ENCODE measurements around the gene MB.

The MB gene

DNA sequence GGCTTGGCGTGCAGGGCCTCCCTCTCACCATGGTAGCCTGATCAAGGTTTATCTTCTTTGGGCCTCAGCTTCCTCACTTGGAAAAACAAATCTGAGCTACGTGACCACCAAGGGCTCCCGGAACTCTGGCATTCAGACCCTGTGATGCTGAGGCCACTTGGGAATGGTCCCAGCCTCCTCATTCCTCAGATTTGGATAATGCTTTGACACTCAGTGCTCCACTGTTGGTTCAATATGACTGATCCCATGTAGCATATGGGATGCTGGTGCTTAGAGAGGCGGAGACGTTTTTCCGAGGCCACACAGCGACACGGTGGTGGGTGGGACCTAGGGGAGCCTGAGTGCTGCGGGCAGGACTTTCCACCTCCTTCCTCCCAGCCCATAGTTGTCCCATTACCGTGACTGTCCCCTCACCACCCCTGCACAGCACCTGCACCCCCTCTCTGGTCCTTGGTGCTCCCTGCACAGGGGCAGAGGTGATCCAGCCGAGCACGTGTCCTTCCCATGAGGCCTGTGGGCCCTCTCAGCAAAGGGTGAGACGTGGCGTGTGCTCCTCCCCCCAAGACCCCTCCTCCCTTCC is 23.1 kb downstream of the MB start:
- DNase-seq (ENCODE audit: low spot score): no peak

DNA sequence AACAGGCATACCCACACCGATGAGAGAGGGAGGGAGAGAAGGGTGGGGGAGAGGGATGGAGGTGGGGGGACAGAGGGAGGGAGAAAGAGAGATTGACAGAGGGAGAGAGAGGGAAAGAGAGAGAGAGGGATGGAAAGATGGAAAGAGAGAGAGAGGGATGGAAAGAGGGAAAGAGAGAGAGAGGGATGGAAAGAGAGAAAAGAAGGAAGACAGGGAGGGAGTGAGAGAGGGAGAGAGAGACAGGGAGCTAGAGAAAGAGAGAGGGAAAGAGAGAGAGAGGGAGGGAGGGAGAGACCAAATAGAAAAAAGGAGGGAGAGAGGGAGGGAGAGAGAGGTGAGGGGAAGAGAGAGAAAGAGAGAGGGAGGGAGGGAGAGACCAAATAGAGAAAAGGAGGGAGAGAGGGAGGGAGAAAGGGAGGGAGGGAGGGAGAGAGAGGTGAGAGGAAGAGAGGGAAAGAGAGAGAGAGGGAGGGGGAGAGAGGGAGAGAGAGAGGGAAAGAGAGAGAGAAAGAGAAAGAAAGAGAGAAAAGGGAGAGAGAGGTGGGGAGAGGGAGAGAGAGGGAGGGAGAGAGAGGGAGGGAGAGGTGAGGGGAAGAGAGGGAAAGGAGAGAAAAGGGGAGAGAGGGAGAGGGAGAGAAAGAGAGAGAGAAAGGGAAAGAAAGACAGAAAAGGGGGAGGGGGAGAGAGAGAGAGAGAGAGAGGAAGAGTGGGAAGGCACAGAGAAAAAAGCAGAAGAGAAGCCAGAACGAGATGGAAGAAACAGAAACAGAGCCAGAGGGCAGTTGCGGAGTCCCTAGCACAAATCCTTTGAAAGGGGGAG is 23.8 kb downstream of the MB start:
- DNase-seq (ENCODE audit: low spot score): no peak

DNA sequence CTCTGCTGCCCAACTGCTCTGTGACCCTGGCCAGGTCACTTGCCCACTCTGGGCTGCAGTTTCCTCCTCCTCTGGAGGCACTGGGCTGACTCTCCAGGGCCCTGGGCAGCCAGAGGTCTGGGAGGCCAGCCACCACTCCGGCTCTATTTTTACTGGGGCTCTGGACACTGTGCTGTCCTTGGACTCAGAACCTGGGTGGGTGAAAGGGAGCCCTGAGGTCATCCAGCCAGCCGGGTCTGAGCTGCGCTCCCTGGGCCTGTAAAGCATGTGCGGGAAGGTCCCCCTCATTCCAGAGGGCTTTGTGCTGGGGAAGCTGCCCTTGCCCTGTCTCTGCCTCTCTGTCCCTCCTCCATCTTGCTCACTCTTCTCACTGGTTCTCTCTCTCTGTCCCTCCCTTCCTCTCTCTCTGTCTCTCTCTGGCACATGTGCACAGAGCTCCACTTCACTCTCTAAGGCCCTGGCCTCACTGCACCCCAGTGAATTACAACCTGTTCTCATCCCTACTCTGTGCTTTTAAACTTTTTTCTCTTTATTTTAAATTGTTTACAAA is 24.6 kb downstream of the MB start:
- DNase-seq (ENCODE audit: low spot score): no peak

DNA sequence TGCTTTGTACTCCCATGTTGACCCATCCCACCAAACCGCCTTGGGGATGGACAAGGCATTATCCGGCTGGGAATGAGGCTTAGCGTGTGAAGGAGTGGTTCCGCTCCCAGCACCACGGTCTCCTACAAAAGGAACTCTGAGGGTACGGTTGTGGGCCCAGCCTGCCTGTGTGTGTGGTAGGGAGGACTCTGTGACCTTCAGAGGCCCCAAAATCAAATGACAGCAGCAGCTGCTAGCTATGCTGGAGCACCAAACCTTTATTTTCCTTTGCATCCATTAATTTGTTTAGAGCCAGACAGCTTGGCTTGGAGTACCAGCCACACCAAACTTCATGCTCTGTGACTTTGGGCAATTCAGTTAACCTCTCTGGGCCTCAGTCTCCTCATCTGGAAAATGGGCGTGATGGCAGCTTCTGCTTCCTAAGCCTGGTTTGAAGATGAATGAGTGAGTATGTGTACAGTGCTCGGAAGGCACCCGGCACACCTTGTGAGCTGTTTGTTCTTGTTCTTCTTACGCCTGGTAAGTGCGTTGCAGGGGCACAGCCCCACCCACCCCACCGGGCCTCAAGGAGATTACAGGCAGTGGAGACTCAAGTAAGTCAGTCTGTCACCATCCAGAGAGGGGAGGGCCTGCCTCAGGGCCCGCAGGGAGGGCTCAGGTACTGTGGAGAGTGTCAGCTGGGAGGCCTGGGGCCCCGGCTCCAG is 25.3 kb downstream of the MB start:
- no peak for DNase-seq (ENCODE audit: low spot score)

DNA sequence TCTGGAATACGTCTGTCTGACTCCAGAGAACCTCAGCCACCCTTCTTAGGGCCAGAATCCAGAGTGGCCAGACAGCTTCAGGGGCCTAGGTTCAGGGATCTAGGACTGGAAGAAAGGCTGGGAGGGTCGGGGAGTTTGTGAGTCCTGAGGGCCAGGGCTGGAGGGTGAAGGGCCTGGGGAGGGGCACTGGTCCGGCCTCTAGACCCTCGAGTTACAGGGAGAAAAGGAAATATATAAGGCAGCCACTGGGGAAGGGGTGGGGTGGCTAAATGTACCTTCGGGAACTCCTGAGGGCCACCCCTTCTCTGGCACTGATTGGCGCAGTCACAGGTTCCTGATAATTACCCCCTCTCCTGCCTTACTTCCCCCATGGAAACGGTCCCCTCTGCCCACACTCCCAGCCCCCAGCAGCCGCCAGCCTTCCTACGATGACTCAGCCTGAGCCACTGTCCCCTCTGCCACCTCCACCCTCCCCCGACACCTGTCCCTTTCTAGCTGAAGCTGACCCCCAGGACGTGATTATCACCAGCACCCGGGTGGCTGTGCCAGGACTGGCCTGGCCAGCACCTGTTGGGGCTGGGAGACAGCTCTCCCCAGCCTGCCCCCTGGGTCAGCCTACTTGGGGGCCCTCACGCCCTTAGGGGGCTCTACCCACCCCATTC is 26.4 kb downstream of the MB start:
- no peak for DNase-seq (ENCODE audit: low spot score)

DNA sequence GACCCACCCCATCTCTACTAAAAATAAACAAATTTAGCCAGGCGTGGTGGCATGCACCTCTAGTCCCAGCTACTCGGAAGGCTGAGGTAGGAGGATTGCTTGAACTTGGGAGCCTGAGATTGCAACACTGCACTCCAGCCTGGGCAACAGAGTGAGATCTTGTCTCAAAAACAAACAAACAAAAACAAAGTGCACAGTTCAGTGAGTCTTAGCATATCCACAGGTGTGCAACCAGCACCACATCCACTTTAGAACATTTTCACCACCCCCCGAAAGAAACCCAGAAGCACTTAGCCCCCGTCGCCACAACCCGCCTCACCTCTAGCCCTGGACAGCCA is 27.4 kb downstream of the MB start:
- no peak for DNase-seq (ENCODE audit: low spot score)

DNA sequence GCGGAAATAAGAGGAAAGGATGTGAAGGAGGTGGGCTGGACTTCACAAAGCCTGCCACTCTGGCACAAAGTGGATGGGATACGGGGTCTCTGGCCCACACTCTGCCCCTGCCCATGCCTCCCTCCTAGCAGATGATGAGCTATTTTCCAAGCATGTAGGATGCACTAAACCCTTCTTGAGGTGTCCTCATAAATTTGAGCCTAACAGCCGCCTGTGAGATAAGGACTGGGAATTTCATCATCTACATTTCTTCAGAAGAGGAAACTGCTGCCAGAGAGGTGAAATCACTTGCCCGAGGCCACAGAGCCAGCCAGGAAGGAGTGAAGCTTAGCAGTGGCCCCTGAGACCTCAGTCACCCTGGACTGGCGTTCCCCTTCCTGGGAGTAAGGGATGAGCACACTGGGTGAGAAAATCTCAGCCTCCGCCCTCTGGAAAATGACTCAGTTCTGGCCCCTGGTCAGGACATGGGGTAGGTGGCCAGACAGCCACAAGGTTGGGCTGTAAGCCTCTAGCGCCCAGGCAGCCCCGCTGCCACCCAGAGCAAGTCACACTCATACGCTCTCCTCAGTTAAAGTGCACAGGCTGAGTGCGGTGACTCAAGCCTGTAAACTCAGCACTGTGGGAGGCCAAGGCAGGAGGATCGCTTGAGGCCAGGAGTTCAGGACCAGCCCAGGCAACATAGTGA is 27.9 kb downstream of the MB start:
- DNase-seq (ENCODE audit: low spot score): no peak

DNA sequence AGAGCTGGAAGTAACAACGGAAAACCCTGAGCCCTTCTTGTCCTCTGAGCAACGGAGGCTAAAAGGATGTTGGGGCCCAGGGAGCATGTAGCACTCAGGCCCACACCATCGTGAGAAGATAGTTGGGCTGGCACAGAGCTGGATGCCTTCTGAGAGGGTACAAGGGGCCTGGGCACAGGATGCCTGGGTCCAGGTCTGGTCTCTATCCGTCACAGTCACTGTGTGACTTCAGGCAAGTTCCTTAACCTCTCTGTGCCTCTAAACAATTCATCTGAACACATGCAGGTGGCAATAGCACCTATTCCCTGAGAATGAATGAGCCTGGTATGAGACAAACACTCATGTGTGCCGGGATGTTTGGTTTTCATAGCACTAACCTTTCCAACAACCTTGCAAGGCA is 29.2 kb downstream of the MB start:
- no peak for DNase-seq (ENCODE audit: low spot score)

DNA sequence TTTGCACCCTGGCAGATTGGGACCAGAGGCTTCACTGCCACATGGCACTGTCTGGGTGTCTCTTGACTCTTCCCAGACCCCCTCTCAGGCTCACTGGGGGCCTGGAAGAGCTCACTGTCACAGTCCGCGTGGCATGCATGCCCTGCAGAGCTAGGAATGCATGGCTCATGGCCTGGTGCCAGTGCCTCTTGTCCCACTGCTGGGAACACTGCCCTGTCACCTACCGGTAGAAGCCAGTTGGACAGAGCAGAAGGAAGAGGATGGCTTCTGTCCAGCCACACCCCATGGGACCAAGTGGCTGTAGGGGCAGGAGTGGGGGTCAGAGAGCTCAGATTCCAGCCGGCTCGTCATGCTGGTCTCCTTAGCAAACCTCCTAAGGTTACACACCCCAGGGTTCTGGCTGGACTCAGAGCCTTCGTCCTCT is 29.7 kb downstream of the MB start:
- no peak for DNase-seq (ENCODE audit: low spot score)

DNA sequence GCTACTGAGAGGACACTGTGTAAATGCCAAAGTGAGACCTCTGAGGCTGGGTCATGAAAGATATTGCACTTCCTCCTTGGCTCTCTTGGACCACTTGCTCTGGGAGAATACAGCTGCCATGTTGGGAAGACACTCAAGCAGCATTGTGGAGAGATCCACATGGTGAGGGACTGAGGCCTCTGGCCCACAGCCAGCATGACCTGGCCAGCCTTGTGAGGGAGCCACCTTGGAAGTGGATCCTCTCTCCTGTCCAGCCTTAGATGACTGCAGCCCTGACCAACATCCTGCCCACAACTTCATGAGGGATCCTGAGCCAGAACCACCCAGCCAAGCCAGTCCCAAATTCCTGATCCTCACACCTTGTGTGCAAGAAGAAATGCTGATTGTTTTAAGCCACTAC is 30.4 kb downstream of the MB start:
- no peak for DNase-seq (ENCODE audit: low spot score)

DNA sequence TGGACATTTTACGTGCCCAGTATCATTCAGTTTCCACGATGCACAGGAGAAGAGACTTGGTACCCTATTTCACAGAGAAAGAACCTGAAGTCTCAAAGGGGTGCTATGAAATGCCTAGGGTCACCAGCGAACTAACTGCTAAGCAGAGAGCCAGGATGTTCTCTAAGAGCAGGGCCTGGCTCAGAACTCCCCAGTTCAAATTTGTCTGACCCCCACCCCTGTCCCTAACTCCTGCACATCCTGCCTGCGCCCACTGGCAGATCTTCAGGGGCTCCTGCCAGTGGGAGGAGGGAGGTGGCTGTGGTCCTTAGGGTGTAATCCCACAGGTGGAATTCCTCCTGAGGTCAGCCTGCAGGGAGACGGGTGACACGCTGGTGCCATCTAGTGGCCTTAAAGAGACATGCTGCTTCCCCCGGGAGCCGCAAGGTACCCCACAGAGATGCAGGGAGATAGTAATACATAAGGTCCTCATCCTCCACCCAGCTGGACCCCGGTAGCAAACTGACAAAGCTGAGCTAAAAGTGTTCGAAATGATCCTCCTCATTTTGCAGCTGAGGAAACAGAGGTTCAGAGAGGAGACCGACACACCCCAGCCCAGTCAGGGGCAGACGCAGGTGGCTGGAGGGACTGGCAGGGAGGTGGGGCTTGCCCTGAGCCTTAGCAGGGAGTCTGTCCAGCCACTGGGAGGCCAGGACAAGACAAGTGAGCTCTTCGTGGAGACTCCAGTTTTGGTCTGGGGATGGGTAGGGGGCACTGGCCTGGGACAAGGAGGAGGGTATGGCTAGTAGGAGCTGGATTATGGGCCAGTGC is 34.1 kb downstream of the MB start:
- DNase-seq (ENCODE audit: low spot score): peak; percentile 74

DNA sequence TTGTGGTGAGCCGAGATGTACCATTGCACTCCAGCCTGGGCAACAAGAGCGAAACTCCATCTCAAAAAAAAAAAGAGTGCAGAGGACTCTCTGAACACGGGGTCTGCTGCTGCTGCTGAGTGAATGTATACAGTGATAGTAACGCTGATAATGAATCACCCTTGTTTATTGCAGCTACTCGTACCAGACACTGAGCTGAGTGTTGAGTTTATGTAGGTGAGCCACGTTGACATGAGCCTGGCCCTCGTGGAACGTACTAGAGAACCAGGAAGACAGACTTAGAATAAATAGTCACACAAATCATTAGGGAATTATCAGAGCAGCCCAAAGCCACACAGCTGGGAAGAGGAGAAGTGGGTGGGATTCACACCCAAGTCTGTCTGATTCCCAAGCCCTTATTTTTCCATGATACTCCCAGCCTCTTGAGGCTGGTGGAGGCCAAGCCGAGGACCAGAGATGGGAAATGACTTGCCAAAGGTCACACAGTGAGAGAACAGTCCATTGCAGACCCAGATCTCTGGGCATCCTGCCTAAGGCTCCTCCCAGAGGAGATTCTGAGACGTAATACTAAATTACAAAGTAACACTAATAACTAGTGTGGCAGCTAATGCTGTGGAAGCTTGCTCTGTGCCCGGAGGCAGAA is 34.8 kb downstream of the MB start:
- no peak for DNase-seq (ENCODE audit: low spot score)

DNA sequence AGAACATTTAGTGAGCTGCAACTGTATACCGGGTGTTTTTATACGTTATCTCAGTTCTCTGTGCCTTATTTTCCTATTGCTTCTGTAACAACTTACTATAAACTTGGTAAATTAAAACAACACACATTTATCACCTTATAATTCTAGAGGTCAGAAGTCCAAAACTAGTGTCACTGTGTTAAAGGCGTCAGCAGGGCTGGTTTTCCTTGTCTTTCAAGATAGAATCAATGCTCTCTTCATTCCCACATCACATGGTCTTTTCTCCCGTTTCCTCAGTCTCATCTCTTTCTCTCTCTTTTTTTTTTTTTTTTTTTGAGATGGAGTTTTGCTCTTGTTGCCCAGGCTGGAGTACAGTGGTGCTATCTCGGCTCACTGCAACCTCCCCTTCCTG is 36.1 kb downstream of the MB start:
- DNase-seq (ENCODE audit: low spot score): no peak

DNA sequence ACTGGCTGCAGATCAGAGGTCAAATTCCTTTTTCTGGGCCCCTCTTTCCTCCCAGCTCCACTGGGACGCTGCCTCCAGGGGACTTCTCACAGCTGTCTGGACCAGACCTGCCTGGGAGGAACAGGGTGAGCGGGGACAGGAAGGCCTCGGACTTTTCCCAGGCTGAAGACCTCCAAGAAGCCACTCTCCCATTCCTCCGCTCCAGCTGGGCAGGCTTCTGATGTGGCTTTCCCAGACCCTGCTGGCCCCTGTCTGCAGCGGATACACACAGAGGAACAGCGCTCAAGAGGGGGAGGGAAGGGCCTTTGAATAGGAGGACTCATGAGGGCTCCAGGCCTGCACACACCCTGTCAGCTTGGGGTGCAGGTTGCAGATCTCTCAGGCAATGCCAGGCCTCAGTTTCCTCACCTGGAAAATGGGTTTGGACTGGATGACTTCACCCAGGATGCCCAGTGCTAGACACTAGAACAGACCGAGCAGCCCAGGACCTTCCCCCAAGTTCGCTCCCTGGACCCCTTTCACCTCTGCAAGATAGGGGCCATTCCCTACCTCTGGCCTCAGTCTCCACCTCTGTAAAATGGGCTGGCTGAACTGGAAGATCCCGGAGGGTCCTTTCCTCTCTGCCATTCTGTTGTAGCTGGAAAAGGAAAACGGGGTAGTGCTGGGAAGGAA is 36.6 kb downstream of the MB start:
- DNase-seq (ENCODE audit: low spot score): no peak

DNA sequence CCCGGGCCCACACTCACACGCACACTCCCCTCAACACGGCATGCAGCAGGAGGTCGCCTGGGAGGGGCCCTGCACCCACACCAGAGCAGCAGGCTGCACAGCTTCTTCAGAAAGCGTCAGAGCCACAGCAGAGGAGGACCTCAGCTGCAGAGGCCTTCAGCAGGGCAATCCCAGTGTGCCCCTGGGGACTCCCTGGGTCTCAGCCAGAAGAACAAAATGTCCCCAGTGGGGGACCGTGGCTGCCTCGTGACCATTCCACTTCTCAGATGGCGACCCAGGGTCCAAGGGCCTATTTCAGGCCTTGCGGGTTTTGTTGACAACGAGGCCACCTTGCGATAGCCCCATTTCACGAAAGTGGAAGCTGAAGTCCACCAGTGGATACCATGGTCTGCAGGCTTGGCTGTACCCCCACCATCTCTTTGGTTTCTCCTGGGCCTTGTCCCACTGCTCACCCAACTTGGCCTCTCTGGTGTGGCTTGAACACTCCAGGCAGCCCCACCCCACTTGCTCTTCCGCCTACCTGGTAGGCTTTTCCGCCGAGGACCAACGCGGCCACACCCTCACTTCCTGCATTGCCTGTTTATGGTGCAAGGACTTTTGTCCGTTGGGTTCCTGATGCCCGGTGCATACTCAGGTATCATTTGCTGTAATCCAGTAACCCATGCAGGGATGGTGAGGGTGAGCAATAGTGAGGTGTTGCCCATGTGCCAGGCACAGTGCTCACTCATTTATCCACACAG is 38.1 kb downstream of the MB start:
- DNase-seq (ENCODE audit: low spot score): no peak

DNA sequence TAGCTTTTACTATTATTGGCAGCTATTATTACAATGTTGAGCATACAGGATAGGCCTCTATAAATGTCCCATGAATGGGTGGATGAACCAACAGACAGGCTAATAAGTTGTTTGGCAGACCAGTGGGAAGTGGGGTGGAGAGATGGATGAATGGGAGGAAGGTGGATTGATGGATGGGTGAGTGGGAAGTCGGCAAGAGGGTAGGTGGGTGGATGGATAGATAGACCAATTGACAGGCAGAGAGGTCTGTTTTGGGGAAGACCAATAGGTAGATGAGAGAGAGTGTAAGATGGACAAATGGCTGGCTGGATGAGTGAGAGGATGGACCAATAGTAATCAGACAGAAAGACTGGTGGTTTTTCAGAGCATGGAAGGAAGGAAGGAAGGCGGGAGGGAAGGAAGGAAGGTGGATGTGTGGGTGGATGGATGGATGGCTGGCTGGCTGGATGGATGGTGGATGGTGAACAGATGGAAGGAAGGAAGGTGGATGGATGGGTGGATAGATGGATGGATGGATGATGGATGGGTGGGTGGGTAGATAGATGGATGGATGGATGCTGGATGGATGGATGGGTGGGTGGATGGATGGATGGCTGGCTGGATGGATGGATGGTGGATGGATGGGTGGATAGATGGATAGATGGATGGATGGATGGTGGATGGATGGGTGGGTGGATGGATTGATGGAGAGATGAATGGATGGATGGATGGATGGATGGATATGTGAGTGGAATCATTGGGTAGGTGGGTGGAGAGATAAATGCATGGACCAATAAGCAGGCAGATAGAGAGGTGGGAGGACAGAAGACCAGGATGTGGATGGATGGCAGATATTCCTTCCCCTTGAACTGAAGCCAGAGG is 39.1 kb downstream of the MB start:
- no peak for DNase-seq (ENCODE audit: low spot score)

DNA sequence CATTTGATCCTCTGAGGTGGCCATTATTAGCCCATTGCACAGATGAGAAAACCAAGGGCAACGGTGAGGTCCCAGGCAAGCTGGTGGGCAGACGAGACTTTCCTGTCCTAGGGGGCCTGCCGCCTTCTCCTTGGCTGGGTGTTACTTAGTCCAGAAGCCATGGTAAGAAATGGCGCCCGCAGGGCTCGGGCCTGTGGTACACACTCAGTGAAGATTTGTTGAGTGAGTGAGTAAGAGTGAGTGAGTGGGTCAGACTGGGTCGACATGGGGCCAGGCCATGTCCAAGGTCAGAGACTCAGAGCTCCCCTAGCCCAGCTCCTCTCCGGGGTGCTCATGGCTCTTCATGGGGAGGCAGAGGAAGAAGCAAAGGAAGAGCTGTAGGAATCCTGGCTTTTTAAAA is 40.5 kb downstream of the MB start:
- no peak for DNase-seq (ENCODE audit: low spot score)

DNA sequence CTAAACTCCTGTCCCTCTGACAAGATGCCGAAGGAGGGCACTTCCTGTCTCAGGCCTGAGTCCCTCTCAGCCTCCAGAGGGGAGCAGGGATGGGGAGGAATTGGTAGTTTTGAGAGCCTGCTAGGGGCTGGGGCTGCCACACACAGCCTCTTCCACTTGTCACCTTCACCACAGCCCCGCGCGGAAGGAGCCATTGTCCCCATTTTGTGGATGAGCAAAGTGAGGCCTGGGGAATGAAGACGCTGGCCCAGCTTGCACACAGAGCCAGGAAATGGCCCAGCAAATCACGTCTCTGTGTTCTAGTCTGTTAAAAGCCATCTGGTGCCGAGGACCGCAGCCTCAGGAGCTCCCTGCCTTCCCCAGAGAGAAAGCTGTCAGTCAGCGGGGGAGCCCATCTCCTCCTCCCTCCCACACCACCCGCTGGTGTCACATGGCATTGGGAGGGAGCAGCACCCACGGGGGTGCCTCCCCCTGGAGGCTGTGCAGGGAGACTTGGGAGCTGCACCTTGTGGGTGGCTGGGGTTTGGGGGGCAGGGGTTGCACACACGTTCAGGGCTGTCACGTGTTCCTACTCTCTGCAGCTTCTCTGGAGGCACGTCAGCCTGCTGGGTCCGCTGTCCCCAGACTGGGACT is 41.9 kb downstream of the MB start:
- DNase-seq (ENCODE audit: low spot score): peak; percentile 49
